Fibroblast of the conjunctiva (primary cell): ENCODE measurements around the gene SERINC5.

Experiments used
- DNase-seq: peaks from one replicate; pipeline ENCODE4 v3.0.0-alpha.2; 2010; ENCODE audit warnings: low read depth

The SERINC5 gene

GRCh38 chr5:80094236-80094738, 161.6 kb downstream of the SERINC5 start:
- no peak for DNase-seq

GRCh38 chr5:80093796-80094195, 162.1 kb downstream of the SERINC5 start:
- DNase-seq: no peak

- DNase-seq: no peak
Observed at GRCh38 chr5:80092486-80093107, 163.3 kb downstream of the SERINC5 start.

- DNase-seq: peak; percentile 37
Observed at GRCh38 chr5:80091792-80092192, 164.1 kb downstream of the SERINC5 start.

GRCh38 chr5:80090884-80091166, 165.0 kb downstream of the SERINC5 start:
- DNase-seq: no peak

- DNase-seq: peak; percentile 62
Observed at GRCh38 chr5:80083101-80083890, 172.6 kb downstream of the SERINC5 start.

DNA sequence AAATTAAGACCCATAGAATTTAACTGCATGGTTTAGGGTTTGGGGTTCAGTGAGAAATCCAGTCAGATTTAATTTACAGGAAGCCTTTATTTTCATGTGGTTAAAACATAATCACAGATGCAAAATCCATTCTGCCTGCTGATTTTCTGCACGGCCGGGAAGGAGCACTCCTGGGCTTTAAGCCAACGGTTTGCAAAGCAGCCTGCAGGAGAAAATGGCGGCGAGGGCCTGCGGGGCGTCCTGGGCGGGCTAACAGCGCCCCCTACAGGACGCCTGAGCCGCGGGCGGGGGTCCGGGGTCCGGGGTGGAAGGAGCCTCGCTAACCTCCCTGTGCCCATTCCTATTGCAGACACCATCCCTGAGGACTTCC, 173.1 kb downstream of the SERINC5 start:
- peak; percentile 71 for DNase-seq

DNA sequence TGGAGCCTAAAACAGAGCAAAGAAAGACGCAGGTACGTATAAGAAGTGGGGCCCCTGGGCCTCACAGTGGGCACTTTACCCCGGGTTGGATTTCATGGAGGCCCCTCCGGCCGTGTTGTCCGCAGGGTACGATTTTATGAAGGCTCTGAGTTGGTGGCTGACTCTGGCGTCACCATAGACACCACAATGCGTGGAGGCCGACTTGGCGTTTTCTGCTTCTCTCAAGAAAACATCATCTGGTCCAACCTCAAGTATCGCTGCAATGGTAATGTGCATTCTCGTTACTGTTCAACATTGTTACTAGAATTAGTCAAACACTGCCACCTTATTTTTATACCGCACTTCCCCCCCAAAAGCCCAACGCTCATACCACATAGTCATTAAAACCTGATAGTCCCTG, 173.6 kb downstream of the SERINC5 start:
- DNase-seq: no peak

DNA sequence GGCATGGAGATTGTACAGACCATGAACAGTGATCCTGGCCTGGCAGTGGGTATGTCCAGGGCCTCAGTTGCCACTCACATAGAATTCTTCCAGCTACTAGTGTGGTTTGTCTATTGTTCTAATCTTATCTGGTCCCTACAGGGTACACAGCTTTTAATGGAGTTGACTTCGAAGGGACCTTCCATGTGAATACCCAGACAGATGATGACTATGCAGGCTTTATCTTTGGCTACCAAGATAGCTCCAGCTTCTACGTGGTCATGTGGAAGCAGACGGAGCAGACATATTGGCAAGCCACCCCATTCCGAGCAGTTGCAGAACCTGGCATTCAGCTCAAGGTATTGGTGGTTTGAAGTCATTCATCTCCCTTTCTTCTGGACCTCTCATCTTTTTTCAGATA, 176.9 kb downstream of the SERINC5 start:
- no peak for DNase-seq

DNA sequence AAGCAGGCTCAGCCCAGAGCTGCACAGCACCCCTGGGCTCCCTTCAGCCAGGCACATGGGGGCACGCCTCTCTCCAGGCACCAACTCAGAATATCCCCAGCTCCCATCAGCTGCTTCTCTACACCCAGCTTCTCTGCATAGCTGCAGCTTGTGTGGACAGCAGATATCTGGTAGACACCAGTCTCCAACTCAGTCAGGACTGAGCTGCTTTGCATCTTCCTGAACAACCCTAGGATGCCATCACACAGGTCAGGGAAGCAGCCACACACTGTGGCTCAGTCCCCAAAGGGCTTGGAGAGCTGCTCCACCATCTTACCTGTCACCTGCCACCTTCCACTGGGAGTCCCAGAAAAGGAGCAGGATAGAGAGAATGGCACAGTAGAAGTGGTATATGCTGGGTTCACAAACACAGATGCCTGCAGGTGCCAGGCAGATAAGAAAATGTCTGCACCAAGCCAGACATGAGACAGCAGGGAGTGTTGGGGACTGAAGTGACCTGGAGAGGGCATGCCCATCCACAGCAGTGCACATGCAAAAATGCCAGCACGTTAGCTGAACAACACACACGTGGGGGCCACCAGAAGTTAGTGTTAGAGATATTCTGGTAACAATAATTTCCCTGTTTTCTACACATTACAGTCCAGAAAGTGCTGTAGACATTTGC, 178.7 kb downstream of the SERINC5 start:
- DNase-seq: no peak

DNA sequence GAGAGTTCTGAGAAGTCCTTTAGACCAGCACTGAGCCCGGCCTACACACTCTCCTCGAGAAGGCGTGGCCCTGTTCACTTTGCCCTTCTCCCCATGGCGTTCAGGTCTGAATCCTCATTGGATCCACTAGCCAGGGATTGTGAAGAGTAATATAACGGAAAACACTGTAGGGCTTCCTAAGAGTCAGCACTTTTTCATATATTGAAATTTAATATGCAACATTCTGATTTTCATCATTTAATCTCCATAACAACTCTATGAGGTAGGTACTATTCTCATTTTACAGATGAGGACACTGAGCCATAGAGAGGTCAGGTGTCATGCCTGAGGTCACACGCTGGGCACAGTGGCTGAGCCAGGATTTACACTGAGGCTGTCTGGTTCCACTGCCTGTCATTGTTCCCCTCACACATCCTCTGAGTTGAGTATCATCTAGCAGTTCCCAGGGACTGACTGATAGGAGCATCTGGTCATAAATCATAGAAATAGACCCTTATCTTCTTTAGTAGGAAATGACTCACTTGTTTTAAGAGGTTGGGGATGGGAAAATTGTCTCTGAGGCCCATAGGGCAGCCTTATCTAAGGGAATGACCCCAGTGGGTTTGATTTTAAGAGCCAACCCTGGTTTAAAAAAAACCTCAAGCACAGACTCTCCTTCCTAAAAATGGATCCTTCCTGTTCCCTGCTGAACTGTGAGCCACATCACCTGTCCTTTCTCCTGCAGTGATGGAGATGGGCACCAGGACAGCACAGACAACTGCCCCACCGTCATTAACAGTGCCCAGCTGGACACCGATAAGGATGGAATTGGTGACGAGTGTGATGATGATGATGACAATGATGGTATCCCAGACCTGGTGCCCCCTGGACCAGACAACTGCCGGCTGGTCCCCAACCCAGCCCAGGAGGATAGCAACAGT, 179.5 kb downstream of the SERINC5 start:
- DNase-seq: no peak

DNA sequence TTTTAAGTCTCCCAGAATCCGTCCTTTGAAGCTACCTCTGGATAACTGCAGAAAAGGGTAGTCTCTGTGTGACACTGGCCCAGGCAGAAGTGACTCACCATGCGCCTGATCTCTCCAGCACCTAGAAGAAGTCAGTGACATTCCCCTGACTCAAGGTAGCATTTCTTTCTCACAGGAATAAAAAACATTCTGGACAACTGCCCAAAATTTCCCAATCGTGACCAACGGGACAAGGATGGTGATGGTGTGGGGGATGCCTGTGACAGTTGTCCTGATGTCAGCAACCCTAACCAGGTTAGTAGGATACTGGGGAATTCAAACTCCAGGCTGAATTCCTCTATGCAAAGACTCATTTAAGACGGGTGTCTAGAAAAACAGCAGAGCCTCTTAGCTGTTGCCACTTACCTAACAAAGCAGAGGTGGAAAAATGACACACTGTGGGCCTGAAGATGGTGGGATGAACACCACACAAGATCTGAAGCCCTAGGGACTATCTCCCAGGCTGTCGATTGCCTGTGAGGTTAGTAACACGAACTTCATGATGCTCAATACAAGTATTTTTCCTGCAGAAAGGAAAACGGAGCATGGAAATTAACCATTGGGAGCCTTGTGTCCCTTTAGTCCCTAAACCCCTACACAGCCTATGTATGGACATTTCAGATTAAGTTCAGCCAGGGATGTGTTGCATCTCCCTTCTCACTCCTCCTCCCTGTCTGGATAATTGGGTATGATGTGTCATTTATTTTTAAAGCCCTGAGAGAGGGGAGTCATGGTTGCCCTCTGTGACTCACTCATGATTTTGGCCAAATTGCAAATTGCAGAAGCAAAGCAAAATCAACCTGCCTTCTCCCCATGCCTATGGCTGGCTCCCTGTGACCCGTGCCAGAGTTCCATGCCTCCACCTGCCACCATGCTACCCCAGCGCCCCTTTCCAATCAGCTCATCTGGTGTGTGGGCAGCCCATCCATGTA, 183.5 kb downstream of the SERINC5 start:
- DNase-seq: no peak

DNA sequence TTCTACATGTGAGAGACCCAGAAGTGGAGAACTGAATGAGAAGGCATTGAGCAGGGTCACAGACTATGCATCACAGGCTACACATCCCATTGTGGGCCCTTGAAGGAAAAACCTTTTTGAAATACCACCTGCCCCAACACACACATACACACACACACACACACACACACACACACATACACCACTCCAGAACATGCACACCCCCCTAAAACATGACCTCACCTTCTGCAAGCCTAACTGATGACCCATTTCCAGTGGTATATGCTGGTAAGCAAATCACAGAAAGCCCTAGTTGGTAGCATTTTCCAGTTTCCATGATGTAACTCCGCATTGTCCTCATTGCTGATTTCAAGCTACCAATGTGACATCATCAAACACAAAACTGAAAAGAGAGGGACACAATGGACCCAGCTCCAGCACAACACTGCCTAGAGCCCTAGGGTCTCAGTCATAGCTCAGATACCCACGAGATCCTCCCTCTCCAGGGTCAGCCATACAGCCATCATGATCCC, 184.3 kb downstream of the SERINC5 start:
- no peak for DNase-seq

- DNase-seq: no peak
Observed at GRCh38 chr5:80070338-80071056, 185.4 kb downstream of the SERINC5 start.

GRCh38 chr5:80069918-80070318, 185.9 kb downstream of the SERINC5 start:
- no peak for DNase-seq

- no peak for DNase-seq
Observed at GRCh38 chr5:80069251-80069800, 186.5 kb downstream of the SERINC5 start.

DNA sequence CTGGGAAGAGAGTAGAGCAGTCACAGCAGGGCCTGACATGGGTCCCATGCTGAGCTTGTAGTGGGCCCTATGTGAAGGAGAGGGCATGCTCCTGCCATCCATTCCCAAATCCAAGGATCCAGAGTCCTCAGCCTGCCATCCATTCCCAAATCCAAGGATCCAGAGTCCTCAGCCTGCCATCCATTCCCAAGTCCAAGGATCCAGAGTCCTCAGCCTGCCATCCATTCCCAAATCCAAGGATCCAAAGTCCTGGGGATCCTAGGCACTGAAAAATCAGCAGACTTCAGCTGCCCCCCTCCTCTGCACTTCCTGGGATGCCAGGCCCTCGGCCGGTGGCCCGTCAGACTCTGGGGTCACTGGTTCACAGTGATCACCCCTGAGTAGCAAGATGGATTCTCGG, 187.1 kb downstream of the SERINC5 start:
- DNase-seq: no peak

- DNase-seq: no peak
Observed at GRCh38 chr5:80068246-80068636, 187.6 kb downstream of the SERINC5 start.

- no peak for DNase-seq
Observed at GRCh38 chr5:80067531-80068245, 188.2 kb downstream of the SERINC5 start.
